Hematopoietic multipotent progenitor cell treated with erythropoietin and hydrocortisone succinate and interleukin-3 and kit ligand, for 17 days (in vitro differentiated cells): Measurements from ENCODE around the gene NDFIP2.

Experiments used
- DNase-seq: peaks from one replicate; pipeline ENCODE4 v3.0.0-alpha.2; 2015; ENCODE audit warnings: low spot score

The NDFIP2 gene, protein sequence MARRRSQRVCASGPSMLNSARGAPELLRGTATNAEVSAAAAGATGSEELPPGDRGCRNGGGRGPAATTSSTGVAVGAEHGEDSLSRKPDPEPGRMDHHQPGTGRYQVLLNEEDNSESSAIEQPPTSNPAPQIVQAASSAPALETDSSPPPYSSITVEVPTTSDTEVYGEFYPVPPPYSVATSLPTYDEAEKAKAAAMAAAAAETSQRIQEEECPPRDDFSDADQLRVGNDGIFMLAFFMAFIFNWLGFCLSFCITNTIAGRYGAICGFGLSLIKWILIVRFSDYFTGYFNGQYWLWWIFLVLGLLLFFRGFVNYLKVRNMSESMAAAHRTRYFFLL

GRCh38 chr13:79480954-79481684 is at the start of gene NDFIP2:
NDFIP2 (plus strand) TSS chr13:79481155; CDS start chr13:79481204, 49 bp downstream.
- DNase-seq = peak; percentile 53

- no peak for DNase-seq
These were observed 48.9 kb upstream of the NDFIP2 start for GRCh38 chr13:79432086-79432485.

DNA sequence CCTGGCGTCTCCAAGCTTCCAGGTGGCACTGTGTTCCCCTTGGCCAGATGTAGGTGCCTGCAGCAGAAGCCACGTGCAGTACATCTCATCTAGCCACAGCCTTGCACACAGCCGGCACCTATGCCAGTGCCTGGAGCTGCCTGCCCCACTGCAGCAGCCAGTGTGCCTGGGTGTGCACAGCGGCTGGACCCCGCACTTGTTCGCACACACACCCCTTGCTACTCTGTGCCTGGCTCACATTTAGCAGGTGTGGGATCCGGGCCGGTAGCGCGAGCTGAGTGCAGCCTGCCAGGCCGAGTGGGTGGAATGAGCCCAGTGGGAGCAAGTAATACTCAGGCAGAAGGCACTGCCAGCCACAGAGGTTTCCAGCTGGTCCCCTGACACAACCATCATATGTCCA is 48.0 kb upstream of the NDFIP2 start:
- DNase-seq = no peak

DNA sequence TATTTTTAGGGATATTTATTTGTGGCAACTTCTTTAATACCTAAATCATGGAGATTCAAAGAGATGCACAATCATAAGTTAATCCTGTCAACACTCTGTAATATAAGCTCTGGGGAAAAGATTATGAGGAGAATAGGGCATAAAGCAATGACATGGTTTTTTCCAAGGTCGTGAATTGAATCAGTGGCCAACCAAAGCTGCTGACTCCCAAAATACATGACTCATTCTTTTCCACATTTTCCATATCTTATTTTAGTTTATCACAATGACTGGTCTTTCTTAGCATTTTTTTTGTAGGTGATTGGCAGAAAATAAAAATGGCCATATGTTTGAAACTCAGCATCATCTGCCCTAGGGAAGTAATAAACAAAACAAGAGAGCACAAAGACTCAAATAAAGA is 46.4 kb upstream of the NDFIP2 start:
- DNase-seq = no peak

- DNase-seq = no peak
These were observed 45.4 kb upstream of the NDFIP2 start for GRCh38 chr13:79435561-79435990.

GRCh38 chr13:79439275-79439674 is 41.7 kb upstream of the NDFIP2 start:
- DNase-seq = no peak

DNA sequence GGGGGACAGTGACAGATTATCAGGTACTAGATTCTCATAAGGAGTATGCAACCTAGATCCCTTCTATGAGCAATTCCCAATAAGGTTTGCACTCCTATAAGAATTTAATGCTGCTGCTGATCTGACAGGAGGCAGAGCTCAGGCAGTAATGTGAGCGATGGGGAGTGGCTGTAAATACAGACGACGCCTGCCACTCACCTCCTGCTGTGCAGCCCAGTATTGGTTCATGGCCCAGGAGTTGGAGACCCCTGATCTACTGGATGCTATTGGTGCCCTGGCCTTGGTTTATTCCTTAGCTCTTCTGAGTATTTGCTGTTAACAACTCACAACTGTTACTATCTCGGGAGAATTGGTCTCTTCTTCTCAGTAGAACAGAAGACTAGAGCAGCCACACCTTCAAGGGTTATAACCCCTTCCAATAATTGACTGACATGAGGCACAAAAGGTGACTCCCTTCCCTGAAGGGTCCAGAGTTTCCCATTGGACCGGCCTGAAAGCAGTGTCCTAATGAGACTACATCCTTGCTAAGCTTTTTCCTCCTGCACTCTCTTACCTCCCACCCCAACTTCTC is 39.9 kb upstream of the NDFIP2 start:
- DNase-seq = no peak

- DNase-seq = no peak
These were observed 38.7 kb upstream of the NDFIP2 start for GRCh38 chr13:79442221-79442620.

- DNase-seq = no peak
These were observed 38.2 kb upstream of the NDFIP2 start for GRCh38 chr13:79442706-79443105.

GRCh38 chr13:79445968-79446645 is 34.8 kb upstream of the NDFIP2 start:
- no peak for DNase-seq

GRCh38 chr13:79447141-79447540 is 33.8 kb upstream of the NDFIP2 start:
- DNase-seq = no peak

- DNase-seq = no peak
These were observed 33.2 kb upstream of the NDFIP2 start for GRCh38 chr13:79447741-79448140.

DNA sequence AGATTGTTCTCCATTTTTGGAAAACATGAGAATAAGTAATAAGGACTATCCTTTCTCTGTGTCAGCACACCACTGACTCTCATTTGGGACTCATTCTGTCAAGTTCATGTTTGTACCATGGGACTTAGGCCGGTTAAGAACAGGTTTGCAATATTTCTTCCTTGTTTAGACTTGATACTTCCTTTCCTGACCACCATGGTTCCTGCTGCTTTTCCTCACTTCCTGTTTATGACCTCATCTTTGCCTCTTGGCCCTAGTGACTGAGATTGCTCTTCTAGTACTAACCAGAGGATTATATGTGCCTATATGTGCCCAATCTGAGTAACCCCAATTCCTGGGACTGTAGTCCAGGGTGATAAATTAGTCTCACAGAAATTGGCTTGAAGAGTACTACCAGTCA is 32.5 kb upstream of the NDFIP2 start:
- DNase-seq = no peak

GRCh38 chr13:79450110-79450509 is 30.8 kb upstream of the NDFIP2 start:
- DNase-seq = no peak

GRCh38 chr13:79451500-79451962 is 29.4 kb upstream of the NDFIP2 start:
- DNase-seq = no peak

DNA sequence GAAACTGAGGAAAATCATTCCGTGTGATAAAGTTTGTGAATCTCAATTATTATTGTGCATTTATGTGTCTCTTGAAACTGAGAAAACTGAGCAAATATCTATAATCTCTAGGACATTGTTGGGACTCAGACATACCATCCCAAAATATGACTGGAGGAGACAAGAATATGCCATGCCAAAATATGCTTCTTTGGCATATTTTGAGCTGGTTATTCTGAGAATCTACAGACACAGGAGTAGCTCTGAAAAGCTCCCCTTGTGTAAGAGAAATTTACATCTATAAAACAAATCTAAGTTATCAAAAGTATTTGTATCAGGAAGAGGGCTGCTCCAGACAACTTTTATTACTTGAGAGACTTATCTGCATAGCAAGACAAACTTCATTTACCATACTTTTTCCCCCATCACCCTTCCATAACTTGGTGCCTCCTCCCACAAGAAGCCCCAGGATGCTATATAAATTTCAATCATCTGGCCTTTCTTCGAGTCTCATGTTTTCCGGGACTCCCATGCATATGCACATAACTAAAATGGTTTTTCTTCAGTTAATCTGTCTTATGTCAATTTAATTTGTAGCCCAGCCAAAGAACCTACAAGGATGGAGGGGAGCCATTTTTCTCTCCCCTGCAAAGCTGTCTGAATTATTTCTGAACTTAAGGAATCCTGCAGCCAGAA is 28.6 kb upstream of the NDFIP2 start:
- no peak for DNase-seq

GRCh38 chr13:79455331-79455730 is 25.6 kb upstream of the NDFIP2 start:
- no peak for DNase-seq

DNA sequence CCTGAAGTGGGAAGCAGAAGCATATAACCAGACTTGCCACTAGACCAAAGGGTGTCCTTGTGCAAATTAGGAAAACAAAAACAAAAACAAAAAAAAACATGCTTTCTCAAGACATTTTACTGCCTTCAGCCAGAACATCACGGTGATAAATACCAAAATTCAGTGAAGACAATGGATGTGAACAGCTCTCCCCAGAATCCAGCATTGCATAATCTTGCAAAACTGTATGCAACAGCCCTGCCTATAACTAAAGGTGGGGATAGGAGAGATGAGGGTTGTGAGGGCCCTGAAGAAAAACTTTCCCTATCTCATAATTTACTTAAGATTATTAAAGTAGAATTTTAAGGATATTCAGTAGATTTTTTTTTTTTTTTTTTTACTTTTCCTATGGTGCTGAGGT is 24.9 kb upstream of the NDFIP2 start:
- no peak for DNase-seq

DNA sequence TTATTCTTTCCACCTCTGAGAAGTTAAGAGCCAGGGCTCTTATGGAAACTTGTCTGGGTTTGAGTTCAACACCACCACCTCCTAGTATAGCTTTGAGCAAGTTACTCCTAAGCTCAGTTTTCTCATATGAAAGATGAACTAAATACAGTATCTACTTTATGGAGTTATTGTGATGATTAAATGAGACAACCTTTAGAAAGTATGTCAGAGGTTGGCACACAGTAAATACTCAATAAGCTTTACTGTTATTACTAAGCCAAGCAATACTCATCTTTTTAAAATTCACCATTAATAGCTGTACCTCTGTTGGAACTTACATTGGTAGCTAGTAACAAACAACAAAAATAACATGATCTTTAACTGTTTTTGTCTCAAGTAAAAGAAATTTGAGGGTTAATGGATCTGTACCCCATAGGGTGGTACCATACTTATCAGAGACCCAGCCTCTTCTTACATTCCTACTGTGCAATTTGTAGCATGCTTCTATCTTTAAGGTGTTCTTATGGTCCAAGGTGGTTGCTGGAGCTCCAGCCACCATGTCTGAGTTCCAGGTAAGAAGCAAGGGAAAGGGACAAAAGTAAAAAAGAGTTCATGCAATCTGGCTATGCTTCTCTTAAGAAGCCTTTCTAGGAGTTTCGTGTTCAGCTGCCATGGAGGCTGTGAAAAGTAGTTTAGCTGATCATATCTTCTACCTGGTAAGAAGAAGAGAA is 24.1 kb upstream of the NDFIP2 start:
- DNase-seq = no peak

- DNase-seq = no peak
These were observed 23.6 kb upstream of the NDFIP2 start for GRCh38 chr13:79457390-79457789.

DNA sequence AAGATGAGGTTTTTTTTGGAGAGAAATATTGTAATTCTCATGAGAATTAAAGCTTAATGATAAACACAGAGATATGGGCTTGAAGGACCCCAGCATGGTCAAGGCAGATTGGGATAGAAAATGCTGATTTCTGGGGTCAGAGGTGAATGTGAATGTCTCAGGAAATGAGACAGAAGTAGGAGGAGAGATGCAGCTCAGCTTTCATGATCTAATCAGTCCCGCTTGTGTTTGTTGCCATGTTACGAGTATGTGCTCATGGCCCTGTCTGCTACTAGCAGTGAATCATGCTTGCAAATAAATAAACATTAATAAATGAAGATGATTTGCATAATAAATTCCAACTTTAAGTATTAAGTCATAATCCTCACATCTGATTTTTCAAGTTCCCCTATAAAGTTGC is 23.0 kb upstream of the NDFIP2 start:
- no peak for DNase-seq
